ENCODE data around the gene RBP5. TPM values are rescaled to one million over a fixed set of nuclear protein-coding genes. Genes with fewer than 3 reads are reported as not detected.

The RBP5 gene
- total RNA-seq, 2 experiments from 2014 or later = 0.86 to 1.8 TPM

DNA sequence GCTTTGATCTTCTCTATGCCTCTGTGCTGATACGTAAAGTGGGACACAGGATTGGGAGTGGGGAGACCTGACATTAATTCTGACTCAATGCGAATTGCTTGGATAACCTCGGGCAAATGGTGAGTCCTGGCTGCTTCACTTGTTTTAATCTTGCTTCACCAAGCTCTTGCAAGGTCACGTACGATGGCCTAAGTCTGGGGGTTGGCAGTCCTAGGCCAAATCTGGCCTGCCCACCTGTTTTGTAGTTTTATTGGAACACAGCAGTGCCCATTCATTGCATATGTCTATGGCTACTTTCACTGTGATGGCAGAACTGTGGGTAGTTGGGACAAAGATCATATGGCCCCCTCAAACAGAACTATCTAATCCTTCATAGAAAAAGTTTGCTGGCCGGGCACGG, 14.9 kb upstream of the RBP5 start:
- Mint-ChIP-seq H3K4me1 (peaks cover 10% of the 10 kb centered on the region), H3K4me3 (no peak overlapping the region), H3K36me3 (ENCODE audit: low read depth) (peaks cover 80% of the 10 kb centered on the region), H3K27ac (no peak overlapping the region), H3K27me3 (no peaks in the 10 kb centered on the region), H3K9me3 (no peaks in the 10 kb centered on the region)
- POLR2A ChIA-PET = interaction anchor here (1.4 kb wide), 1 partner anchor 200 kb away, joined by 3 read pairs; the partner anchor contains the start of genes C12orf57 and RNU7-1
- CTCF ChIA-PET = interaction anchor here (0.7 to 2.0 kb wide), 3 partner anchors 34 to 197 kb away, joined by 3 to 6 read pairs (median 4); partner anchors contain the start of gene C1RL
- no peak for DNase-seq

- Mint-ChIP-seq H3K27ac (no peak overlapping the region), H3K27me3 (no peaks in the 10 kb centered on the region), H3K4me1 (peaks cover 10% of the 10 kb centered on the region), H3K36me3 (ENCODE audit: low read depth) (peaks cover 80% of the 10 kb centered on the region), H3K9me3 (no peaks in the 10 kb centered on the region), H3K4me3 (no peak overlapping the region)
- ChIA-PET CTCF (interaction anchor here (1.4 to 1.5 kb wide), 2 partner anchors 14 to 31 kb away, joined by 4 to 7 read pairs; partner anchors contain the start of gene RBP5), POLR2A (no interaction called here)
- DNase-seq = no peak
These were observed 14.2 kb upstream of the RBP5 start for GRCh38 chr12:7142809-7143465.

GRCh38 chr12:7142056-7142644, 13.5 kb upstream of the RBP5 start:
- Mint-ChIP-seq H3K4me1 (peaks cover 10% of the 10 kb centered on the region), H3K4me3 (no peak overlapping the region), H3K9me3 (no peaks in the 10 kb centered on the region), H3K27ac (no peak overlapping the region), H3K36me3 (ENCODE audit: low read depth) (peaks cover 85% of the 10 kb centered on the region), H3K27me3 (no peaks in the 10 kb centered on the region)
- ChIA-PET CTCF (interaction anchor here (0.6 to 1.6 kb wide), 4 partner anchors 11 to 124 kb away, joined by 3 to 7 read pairs (median 4); partner anchors contain the start of genes LPCAT3 and RBP5), POLR2A (interaction anchor here (0.7 to 1.5 kb wide), 2 partner anchors 85 to 199 kb away, joined by 3 read pairs; partner anchors contain the start of genes C12orf57 and RNU7-1)
- DNase-seq = peak; percentile 63

GRCh38 chr12:7141351-7142005, 12.8 kb upstream of the RBP5 start:
- ChIA-PET CTCF (interaction anchor here (0.6 to 1.6 kb wide), 5 partner anchors 10 to 123 kb away, joined by 3 to 7 read pairs (median 4); partner anchors contain the start of genes LPCAT3 and RBP5), POLR2A (interaction anchor here (0.7 to 2.4 kb wide), 4 partner anchors 9 to 198 kb away, joined by 3 to 14 read pairs (median 4); partner anchors contain the start of genes C12orf57, CLSTN3 and RNU7-1)
- no peak overlapping the region for H3K4me3 Mint-ChIP-seq
- no peaks in the 10 kb centered on the region for H3K27me3 Mint-ChIP-seq
- H3K4me1 Mint-ChIP-seq = peaks cover 10% of the 10 kb centered on the region
- no peaks in the 10 kb centered on the region for H3K9me3 Mint-ChIP-seq
- no peak overlapping the region for H3K27ac Mint-ChIP-seq
- peaks cover 84% of the 10 kb centered on the region for H3K36me3 Mint-ChIP-seq (ENCODE audit: low read depth)
- DNase-seq = no peak

- ChIA-PET CTCF (no interaction called here), POLR2A (no interaction called here)
- no peaks in the 10 kb centered on the region for H3K9me3 Mint-ChIP-seq
- peaks cover 12% of the 10 kb centered on the region for H3K4me1 Mint-ChIP-seq
- no peak for DNase-seq
- no peak overlapping the region for H3K4me3 Mint-ChIP-seq
- H3K27me3 Mint-ChIP-seq = no peaks in the 10 kb centered on the region
- peaks cover 87% of the 10 kb centered on the region for H3K36me3 Mint-ChIP-seq (ENCODE audit: low read depth)
- H3K27ac Mint-ChIP-seq = no peak overlapping the region
These were observed 10.5 kb upstream of the RBP5 start for GRCh38 chr12:7139200-7139599.

DNA sequence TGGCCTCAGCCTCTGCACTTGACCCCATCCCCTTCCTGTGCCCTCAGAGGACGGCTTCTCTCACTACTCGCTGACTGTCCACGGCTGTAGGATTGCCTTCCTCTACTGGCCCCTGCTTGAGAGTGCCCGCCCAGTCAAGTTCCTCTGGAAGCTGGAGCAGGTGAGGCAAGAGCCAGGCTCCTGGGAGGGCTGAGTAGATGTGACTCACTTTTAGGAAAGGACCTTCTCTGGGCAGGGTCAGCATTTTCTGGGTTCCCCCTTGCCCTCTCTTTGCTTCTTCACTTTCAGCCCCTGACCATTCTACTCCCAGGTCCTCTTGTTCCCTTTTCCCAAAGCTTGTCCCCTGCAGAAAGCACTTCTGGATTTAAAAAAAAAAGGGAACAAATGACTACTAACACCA, 9.2 kb upstream of the RBP5 start:
- H3K27me3 Mint-ChIP-seq = no peaks in the 10 kb centered on the region
- CTCF ChIA-PET = no interaction called here
- no peak overlapping the region for H3K4me3 Mint-ChIP-seq
- peaks cover 91% of the 10 kb centered on the region for H3K36me3 Mint-ChIP-seq (ENCODE audit: low read depth)
- H3K4me1 Mint-ChIP-seq = peaks cover 20% of the 10 kb centered on the region
- POLR2A ChIA-PET = interaction anchor here (0.6 kb wide), 1 partner anchor 194 kb away, joined by 3 read pairs; the partner anchor contains the start of genes C12orf57 and RNU7-1
- H3K9me3 Mint-ChIP-seq = no peaks in the 10 kb centered on the region
- no peak overlapping the region for H3K27ac Mint-ChIP-seq
- no peak for DNase-seq

DNA sequence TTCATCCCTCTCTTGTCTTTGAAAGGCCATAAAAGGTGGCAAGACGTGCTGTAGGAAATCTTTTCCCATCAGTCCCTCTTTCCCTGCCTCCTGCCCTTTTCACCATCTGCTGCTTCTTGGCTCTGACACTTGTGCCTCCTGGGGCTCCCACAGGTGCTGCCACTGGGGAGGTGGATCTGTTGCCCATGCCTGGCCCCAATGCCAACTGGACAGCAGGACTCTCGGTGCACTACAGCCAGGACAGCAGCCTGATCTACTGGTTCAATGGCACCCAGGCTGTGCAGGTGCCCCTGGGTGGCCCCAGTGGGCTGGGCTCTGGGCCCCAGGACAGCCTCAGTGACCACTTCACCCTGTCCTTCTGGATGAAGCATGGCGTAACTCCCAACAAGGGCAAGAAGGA, 8.0 kb upstream of the RBP5 start:
- H3K4me1 Mint-ChIP-seq = peaks cover 28% of the 10 kb centered on the region
- H3K36me3 Mint-ChIP-seq (ENCODE audit: low read depth) = peaks cover 89% of the 10 kb centered on the region
- no peak overlapping the region for H3K27ac Mint-ChIP-seq
- no peak for DNase-seq
- no peak overlapping the region for H3K4me3 Mint-ChIP-seq
- ChIA-PET POLR2A (interaction anchor here (1.3 to 1.8 kb wide), 2 partner anchors 9 to 11 kb away, joined by 4 read pairs; no protein-coding TSS in a partner anchor), CTCF (no interaction called here)
- H3K9me3 Mint-ChIP-seq = no peaks in the 10 kb centered on the region
- no peaks in the 10 kb centered on the region for H3K27me3 Mint-ChIP-seq

DNA sequence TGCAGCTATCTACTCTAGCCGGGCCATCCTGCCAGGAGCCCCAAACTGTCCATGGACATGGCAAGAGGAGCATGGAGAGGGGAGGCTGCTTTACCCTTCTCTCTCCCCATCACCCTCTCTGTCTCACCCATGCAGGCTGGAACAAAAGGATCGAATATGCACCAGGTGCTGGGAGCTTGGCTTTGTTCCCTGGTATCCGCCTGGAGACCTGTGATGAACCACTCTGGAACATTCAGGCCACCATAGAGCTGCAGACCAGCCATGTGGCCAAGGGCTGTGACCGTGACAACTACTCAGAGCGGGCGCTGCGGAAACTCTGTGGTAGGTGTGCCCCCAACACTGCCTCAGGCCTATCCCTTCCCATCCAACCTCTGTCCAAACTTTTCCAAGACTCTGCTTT, 7.4 kb upstream of the RBP5 start:
- peaks cover 84% of the 10 kb centered on the region for H3K36me3 Mint-ChIP-seq (ENCODE audit: low read depth)
- H3K27me3 Mint-ChIP-seq = no peaks in the 10 kb centered on the region
- H3K4me3 Mint-ChIP-seq = no peak overlapping the region
- DNase-seq = no peak
- H3K27ac Mint-ChIP-seq = no peak overlapping the region
- H3K9me3 Mint-ChIP-seq = no peaks in the 10 kb centered on the region
- ChIA-PET CTCF (no interaction called here), POLR2A (interaction anchor here (1.3 to 1.8 kb wide), 2 partner anchors 9 to 10 kb away, joined by 4 read pairs; no protein-coding TSS in a partner anchor)
- H3K4me1 Mint-ChIP-seq = peaks cover 30% of the 10 kb centered on the region

DNA sequence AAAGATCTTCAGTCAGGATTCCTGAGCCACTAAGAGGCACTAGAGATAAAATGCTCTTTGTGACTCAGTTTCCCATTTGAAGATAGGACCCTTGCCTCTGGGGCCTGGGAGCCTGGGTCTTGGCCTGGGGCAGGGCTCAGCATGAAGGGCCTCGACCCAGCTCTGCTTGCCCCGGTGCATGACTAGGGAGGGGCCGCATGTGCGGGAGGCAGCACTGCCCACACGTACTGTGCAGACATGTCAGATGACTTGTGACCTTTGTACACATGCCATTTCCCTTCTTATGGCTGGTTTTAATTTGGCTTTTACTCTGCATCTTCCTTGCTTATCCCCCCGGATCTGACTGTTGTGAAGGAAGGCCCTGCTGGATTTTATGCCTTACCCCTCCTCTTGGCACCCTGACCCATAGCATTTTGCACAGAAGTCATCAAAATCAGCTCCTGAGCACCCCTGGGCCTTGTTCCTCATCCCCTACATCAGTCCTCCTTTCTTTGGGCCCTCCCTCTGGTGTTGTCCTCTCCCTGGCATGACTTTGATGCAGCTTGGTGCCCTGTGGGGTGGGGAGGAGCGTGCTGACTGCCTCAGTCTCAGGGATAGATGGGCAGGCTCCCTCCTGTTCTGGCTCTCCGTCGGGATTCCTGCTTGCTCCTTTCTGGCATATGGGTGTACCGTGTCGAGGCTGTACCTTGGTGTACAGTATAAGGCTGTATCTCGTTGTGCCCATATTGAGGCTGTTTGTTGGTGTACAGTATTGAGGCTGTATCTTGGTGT, 5.9 kb upstream of the RBP5 start:
- H3K36me3 Mint-ChIP-seq (ENCODE audit: low read depth) = peaks cover 72% of the 10 kb centered on the region
- ChIA-PET POLR2A (interaction anchor here (1.8 kb wide), 1 partner anchor 11 kb away, joined by 4 read pairs; no protein-coding TSS in a partner anchor), CTCF (no interaction called here)
- H3K9me3 Mint-ChIP-seq = no peaks in the 10 kb centered on the region
- no peak overlapping the region for H3K4me3 Mint-ChIP-seq
- H3K4me1 Mint-ChIP-seq = peaks cover 33% of the 10 kb centered on the region
- no peak for DNase-seq
- no peak overlapping the region for H3K27ac Mint-ChIP-seq
- no peaks in the 10 kb centered on the region for H3K27me3 Mint-ChIP-seq

- ChIA-PET CTCF (interaction anchor here (0.7 to 3.4 kb wide), 5 partner anchors 9 to 187 kb away, joined by 3 to 12 read pairs (median 3); no protein-coding TSS in a partner anchor), POLR2A (interaction anchor here (0.9 to 3.0 kb wide), 6 partner anchors 9 to 839 kb away, joined by 3 to 26 read pairs (median 11); partner anchors contain the start of genes C12orf57, C1RL and RNU7-1)
- Mint-ChIP-seq H3K27ac (peak overlapping the region; percentile 91), H3K36me3 (ENCODE audit: low read depth) (peaks cover 58% of the 10 kb centered on the region), H3K4me3 (peak overlapping the region; percentile 100), H3K27me3 (no peaks in the 10 kb centered on the region), H3K4me1 (peaks cover 43% of the 10 kb centered on the region), H3K9me3 (no peaks in the 10 kb centered on the region)
- peak; percentile 81 for DNase-seq
These were observed 2.8 kb upstream of the RBP5 start for GRCh38 chr12:7131502-7131866.

DNA sequence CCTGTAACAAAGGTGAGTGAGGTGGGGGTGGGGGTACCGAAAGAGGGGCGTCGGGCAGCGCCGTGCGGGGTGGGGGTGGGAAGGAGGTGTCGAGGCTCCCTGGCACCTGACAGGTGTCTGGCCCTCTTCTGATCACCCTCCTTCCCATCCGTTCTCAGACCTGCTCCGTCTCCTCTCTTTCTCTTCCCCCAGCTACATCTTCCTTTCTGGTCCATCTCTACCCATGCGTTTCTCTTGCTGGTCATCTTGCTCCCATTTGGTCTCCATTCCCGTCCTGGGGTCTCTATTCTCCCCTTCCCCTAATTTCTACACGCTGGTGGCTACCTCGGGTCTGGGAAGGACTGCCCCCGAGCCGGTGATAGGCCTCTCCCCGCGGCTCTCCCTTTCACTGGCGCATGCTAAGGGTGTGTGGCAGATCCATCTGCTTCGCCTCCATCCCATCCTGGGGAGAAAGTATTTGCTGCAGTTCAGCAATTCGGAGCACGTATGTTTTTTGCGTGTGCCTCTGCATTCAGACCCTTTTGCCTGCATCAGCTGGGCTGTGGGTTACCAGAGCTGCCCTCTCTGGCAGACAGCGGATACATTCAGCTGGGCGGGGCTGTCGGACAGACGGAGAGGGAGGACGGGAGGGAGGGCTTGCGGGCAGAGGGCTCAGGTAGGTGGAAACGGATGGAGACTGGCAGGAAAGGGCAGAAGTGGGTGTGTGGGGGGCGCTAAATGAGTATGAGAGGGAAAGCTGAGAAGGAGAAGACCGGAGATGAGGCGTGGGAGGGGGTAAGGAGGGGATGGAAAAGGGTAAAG, 2.2 kb upstream of the RBP5 start:
- H3K9me3 Mint-ChIP-seq = no peaks in the 10 kb centered on the region
- H3K4me3 Mint-ChIP-seq = peak overlapping the region; percentile 100
- ChIA-PET CTCF (interaction anchor here (0.7 to 3.4 kb wide), 5 partner anchors 10 to 186 kb away, joined by 3 to 12 read pairs (median 3); no protein-coding TSS in a partner anchor), POLR2A (interaction anchor here (0.6 to 3.0 kb wide), 7 partner anchors 10 to 840 kb away, joined by 3 to 26 read pairs (median 8); partner anchors contain the start of genes C12orf57, C1RL and RNU7-1)
- peaks cover 52% of the 10 kb centered on the region for H3K36me3 Mint-ChIP-seq (ENCODE audit: low read depth)
- H3K4me1 Mint-ChIP-seq = peaks cover 43% of the 10 kb centered on the region
- peak overlapping the region; percentile 91 for H3K27ac Mint-ChIP-seq
- DNase-seq = peak; percentile 78
- no peaks in the 10 kb centered on the region for H3K27me3 Mint-ChIP-seq
